GM18870 (cell line): ENCODE measurements around the gene LPP.

Experiments used
- ATAC-seq: cut with Tn5 transposase; IDR thresholded peaks from one replicate; pipeline ENCODE4 v1.9.1; 2021; ENCODE audit warnings: moderate library complexity; ENCODE audit not compliant: unreplicated experiment

The LPP gene

GRCh38 chr3:188574885-188575284 is 420.9 kb downstream of the LPP start:
- ATAC-seq: no peak

GRCh38 chr3:188575501-188575900 is 421.5 kb downstream of the LPP start:
- ATAC-seq: no peak

- no peak for ATAC-seq
Observed at GRCh38 chr3:188577539-188577938, 423.6 kb downstream of the LPP start.

- ATAC-seq: no peak
Observed at GRCh38 chr3:188578576-188579363, 424.8 kb downstream of the LPP start.

- no peak for ATAC-seq
Observed at GRCh38 chr3:188580223-188580622, 426.3 kb downstream of the LPP start.

GRCh38 chr3:188580659-188581058 is 426.7 kb downstream of the LPP start:
- ATAC-seq: no peak

- ATAC-seq: no peak
Observed at GRCh38 chr3:188581365-188581764, 427.4 kb downstream of the LPP start.

- no peak for ATAC-seq
Observed at GRCh38 chr3:188581792-188582191, 427.8 kb downstream of the LPP start.

GRCh38 chr3:188583341-188584161 is 429.6 kb downstream of the LPP start:
- no peak for ATAC-seq

GRCh38 chr3:188584162-188584529 is 430.2 kb downstream of the LPP start:
- no peak for ATAC-seq

- no peak for ATAC-seq
Observed at GRCh38 chr3:188584958-188585689, 431.2 kb downstream of the LPP start.

GRCh38 chr3:188589071-188589470 is 435.1 kb downstream of the LPP start:
- ATAC-seq: no peak

GRCh38 chr3:188589771-188590170 is 435.8 kb downstream of the LPP start:
- ATAC-seq: no peak

- no peak for ATAC-seq
Observed at GRCh38 chr3:188590557-188590956, 436.6 kb downstream of the LPP start.

GRCh38 chr3:188594139-188594538 is 440.2 kb downstream of the LPP start:
- no peak for ATAC-seq

- no peak for ATAC-seq
Observed at GRCh38 chr3:188595890-188596376, 442.0 kb downstream of the LPP start.

- ATAC-seq: no peak
Observed at GRCh38 chr3:188598894-188599293, 444.9 kb downstream of the LPP start.

- ATAC-seq: no peak
Observed at GRCh38 chr3:188602111-188602510, 448.2 kb downstream of the LPP start.

GRCh38 chr3:188602620-188603019 is 448.7 kb downstream of the LPP start:
- ATAC-seq: no peak

GRCh38 chr3:188604651-188605050 is 450.7 kb downstream of the LPP start:
- no peak for ATAC-seq

GRCh38 chr3:188605231-188605630 is 451.3 kb downstream of the LPP start:
- ATAC-seq: no peak
